ENCODE results near the gene KRTAP5-11. TPM values are rescaled to one million over a fixed set of nuclear protein-coding genes. Genes with fewer than 3 reads are reported as not detected.
"Not testable (repeated sequence)": the region's sequence is repeated elsewhere in the genome, so short reads cannot be mapped to it uniquely, and the experiment has no call there.

KRTAP5-11 gene
- total RNA-seq, 1 donor from 2014 or later: not detected

DNA sequence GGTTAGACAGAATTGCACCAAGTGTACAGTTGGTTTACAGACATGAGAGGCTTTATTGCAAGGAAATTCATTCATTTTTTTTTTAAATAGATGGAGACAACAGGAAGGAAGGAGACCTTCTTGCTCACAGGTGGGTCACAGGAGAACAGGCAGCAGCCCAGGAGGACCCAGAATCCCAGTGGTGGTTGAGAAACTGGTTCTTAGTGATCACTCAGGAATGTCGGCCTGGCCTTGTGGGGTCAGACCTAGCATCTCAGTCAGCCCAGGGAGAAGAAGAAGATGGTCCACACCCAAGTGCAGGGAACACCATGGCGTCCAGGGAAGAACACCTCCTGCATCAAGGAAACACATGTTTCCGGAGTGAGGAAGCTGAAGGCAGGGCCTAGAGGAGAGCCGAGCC, 849 bp downstream of the KRTAP5-11 start:
- no peaks in the 10 kb centered on the region for H3K9me3 ChIP-seq (ENCODE audit: control insufficient read depth in 3 of 3, low read length in 3 of 3)
- no peak overlapping the region for H3K9ac ChIP-seq (ENCODE audit: low read depth in 1 of 3, low read length in 3 of 3)
- no peaks in the 10 kb centered on the region for H3K36me3 ChIP-seq (ENCODE audit: control insufficient read depth in 3 of 3, insufficient read depth in 3 of 3, low read length in 3 of 3)
- H3K4me3 ChIP-seq (ENCODE audit: low read length in 3 of 3): no peak overlapping the region
- H3K4me1 ChIP-seq (ENCODE audit: control insufficient read depth in 3 of 3, insufficient read depth in 3 of 3, low read length in 3 of 3): peaks cover 0 to 7% (median 2%) of the 10 kb centered on the region in 3 donors
- peaks cover 0 to 6% (median 0%) of the 10 kb centered on the region in 3 donors for H3K27me3 ChIP-seq (ENCODE audit: control insufficient read depth in 3 of 3, insufficient read depth in 3 of 3, low read length in 3 of 3)
- H3K27ac ChIP-seq (ENCODE audit: low read depth, low read length): no peak overlapping the region

DNA sequence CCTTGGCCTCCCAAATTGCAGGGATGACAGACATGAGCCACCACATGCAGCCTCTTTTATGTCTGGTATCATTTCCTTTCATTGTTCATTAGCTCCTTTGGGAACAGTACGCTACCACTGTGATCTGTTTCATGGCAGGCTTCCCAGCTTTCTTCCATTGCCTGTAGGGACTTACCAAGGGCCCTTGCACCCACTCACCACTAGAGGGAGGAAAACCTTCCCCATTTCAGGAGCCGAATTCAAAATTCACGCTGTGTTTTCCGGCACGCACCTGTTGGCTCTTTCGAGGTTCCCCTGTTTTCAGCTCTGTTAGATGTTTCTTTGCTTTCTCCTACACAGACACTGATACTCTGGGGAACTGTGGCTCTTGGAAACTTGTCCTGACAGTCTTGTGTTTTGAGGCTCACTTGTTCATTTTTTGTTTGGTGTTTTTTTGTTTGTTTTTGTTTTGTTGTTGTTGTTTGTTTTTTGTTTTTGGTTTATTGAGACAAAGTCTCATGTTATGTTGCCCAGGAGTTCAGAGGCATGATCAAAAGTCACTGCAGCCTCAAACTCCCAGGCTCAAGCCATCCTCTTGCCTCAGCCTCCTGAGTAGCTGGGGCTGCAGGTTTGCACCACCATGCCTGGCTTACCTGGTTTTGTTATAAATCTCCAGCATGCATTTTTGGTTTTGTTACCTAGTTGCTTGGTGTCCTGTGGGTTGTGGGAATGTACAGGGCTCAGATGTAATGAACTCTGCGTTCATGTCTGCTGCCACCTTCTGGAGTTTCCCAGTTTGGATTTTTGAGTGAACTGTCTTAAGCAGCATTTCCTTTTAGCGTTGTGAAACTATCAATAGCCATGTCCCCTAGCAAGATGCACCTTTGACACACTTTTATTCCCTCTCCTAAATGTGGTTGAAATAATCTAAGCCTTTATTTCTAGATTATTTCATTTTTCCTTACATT, 2.3 kb downstream of the KRTAP5-11 start:
- H3K9me3 ChIP-seq (ENCODE audit: control insufficient read depth in 3 of 3, low read length in 3 of 3): no peaks in the 10 kb centered on the region
- H3K27ac ChIP-seq (ENCODE audit: low read depth, low read length): no peak overlapping the region
- no peaks in the 10 kb centered on the region for H3K36me3 ChIP-seq (ENCODE audit: control insufficient read depth in 3 of 3, insufficient read depth in 3 of 3, low read length in 3 of 3)
- peaks cover 0 to 3% (median 0%) of the 10 kb centered on the region in 3 donors for H3K27me3 ChIP-seq (ENCODE audit: control insufficient read depth in 3 of 3, insufficient read depth in 3 of 3, low read length in 3 of 3)
- peaks cover 0 to 7% (median 2%) of the 10 kb centered on the region in 3 donors for H3K4me1 ChIP-seq (ENCODE audit: control insufficient read depth in 3 of 3, insufficient read depth in 3 of 3, low read length in 3 of 3)
- H3K4me3 ChIP-seq (ENCODE audit: low read length in 3 of 3): no peak overlapping the region
- H3K9ac ChIP-seq (ENCODE audit: low read depth in 1 of 3, low read length in 3 of 3): no peak overlapping the region

DNA sequence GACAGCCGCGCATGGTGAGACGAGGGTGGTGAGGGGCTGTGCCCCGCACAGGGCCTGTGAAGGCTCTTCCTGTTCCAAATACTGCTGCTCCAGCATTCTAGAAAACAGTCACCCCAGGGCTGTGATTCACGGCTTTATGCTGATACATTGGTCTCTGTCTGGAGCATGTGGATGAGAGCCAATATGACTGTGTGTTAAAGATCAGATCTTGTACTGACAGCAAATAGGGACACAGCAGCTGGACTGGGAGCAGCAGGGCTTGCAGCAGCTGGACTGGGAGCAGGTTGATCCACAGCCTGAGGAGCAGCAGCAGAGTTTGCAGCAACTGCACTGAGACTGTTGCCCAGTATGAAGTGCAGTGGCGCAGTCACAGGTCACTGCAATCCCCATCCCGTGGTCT, 3.2 kb downstream of the KRTAP5-11 start:
- H3K9ac ChIP-seq (ENCODE audit: low read depth in 1 of 3, low read length in 3 of 3); H3K27ac ChIP-seq (ENCODE audit: low read depth, low read length); H3K4me3 ChIP-seq (ENCODE audit: low read length in 3 of 3); H3K36me3 ChIP-seq (ENCODE audit: control insufficient read depth in 3 of 3, insufficient read depth in 3 of 3, low read length in 3 of 3); H3K9me3 ChIP-seq (ENCODE audit: control insufficient read depth in 3 of 3, low read length in 3 of 3); H3K4me1 ChIP-seq (ENCODE audit: control insufficient read depth in 3 of 3, insufficient read depth in 3 of 3, low read length in 3 of 3); H3K27me3 ChIP-seq (ENCODE audit: control insufficient read depth in 3 of 3, insufficient read depth in 3 of 3, low read length in 3 of 3): not testable (repeated sequence)

DNA sequence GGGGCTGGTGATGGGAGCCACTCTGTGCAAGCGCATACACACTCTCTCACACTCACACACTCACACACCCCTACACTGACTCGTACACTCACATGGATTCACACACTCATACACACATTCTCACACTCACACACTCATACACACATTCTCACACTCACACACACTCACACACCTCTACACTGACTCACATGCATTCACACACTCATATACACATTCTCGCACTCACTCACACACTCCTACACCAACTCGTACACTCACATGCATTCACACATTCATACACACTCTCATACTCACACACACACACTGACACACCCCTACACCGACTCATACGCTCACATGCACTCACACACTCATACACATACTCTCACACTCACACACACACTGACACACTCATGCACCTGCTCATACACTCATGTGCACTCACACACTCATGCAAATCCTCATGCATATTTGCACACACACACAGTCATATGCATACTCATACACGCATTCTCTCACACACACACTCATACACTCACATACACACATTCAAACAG, 5.1 kb downstream of the KRTAP5-11 start:
- H3K27ac ChIP-seq (ENCODE audit: low read depth, low read length): no peak overlapping the region
- no peak overlapping the region for H3K4me3 ChIP-seq (ENCODE audit: low read length in 3 of 3)
- H3K9me3 ChIP-seq (ENCODE audit: control insufficient read depth in 3 of 3, low read length in 3 of 3): no peaks in the 10 kb centered on the region
- H3K9ac ChIP-seq (ENCODE audit: low read depth in 1 of 3, low read length in 3 of 3): no peak overlapping the region
- no peaks in the 10 kb centered on the region for H3K36me3 ChIP-seq (ENCODE audit: control insufficient read depth in 3 of 3, insufficient read depth in 3 of 3, low read length in 3 of 3)
- H3K4me1 ChIP-seq (ENCODE audit: control insufficient read depth in 3 of 3, insufficient read depth in 3 of 3, low read length in 3 of 3): peaks cover 0 to 7% (median 2%) of the 10 kb centered on the region in 3 donors
- H3K27me3 ChIP-seq (ENCODE audit: control insufficient read depth in 3 of 3, insufficient read depth in 3 of 3, low read length in 3 of 3): peaks cover 0 to 6% (median 3%) of the 10 kb centered on the region in 3 donors

DNA sequence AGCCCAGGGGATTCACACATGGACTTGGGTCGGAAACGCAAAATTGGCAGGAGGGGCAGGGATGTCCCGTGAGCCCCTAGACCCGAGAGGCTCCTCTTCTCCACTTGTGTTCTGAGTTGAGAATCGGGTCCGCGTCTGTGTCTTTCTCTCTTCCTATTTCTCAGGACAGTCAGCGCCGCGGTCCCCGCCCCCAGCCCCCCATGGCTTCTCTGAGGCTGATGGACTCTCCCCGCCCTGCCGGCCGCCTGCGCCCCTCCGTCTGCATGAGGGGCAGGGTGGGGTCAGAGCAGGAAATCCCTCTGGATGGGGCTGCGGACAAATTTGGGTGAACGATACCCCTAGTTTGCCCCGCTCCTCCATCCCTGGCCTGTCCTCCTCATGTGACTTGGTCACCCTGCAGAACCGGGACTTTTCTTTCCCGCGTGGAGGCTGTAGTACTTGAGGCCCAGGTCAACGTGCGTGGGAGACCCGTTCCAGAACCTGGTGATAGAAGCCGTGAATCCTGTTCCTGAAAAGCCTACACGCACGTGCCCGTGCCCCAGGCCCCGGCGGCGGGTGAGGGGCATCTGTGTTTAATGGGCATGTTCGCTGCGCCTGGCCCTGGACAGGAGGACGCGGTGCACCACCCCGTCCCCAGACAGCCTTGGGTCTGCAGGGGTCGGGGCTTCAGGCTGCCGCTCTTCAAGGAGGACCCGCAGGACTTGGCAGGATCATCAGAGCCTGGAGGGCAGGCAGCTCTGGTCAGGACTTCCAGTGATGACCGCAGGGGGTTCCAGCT, 5.8 kb downstream of the KRTAP5-11 start:
- not testable (repeated sequence) for H3K4me3 ChIP-seq (ENCODE audit: low read length in 3 of 3); H3K27ac ChIP-seq (ENCODE audit: low read depth, low read length); H3K9ac ChIP-seq (ENCODE audit: low read depth in 1 of 3, low read length in 3 of 3); H3K27me3 ChIP-seq (ENCODE audit: control insufficient read depth in 3 of 3, insufficient read depth in 3 of 3, low read length in 3 of 3); H3K4me1 ChIP-seq (ENCODE audit: control insufficient read depth in 3 of 3, insufficient read depth in 3 of 3, low read length in 3 of 3); H3K9me3 ChIP-seq (ENCODE audit: control insufficient read depth in 3 of 3, low read length in 3 of 3); H3K36me3 ChIP-seq (ENCODE audit: control insufficient read depth in 3 of 3, insufficient read depth in 3 of 3, low read length in 3 of 3)

DNA sequence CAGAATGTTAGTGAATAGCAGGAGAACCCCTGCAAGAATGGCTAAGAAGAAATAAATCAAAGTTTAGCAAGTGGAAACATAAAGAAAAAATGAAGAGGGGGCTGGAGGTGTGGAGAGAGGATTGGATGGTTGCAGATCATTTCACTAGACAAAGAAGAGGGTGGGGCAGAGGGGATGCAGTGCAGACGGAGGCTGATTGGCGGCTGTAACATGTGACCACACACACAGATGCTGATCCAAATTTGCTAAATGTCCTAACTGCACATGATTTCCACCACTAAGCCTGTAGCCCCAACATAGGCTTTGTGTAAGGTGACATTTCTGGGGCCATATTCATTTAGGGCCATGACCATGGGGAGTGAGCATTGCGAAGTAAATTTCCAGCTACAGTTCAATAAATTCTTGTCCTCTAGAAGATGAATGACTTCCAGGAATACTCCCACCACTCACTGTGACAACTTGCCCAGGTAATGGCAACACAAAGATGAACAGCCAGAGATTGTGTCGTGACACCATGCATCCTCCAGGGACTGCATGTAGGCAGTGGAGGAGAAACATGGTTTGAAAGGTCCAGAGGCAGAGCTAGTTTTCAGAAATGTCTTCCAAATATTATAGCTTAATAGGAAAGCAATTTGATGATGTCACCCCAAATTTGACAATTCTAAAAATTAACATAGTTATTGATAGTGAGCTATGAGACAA, 6.8 kb downstream of the KRTAP5-11 start:
- H3K27ac ChIP-seq (ENCODE audit: low read depth, low read length): no peak overlapping the region

DNA sequence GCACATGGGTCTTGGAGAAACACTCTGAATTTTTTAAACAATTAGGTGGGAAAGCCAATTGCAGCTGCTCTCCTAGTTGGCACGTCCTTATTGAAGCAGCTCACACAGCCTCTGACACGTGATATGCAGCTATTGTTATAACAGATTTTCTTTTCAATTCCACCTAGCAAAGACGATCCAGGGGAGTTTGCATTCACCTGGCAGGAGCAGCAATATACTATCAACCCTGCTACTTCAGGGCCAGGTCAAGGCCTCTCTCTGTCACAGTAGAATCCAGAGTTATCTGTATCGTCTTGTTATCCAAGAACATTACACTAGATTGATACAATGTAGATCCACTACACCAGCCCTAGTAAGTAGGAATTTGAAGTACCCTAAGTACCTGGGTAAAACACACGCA, 8.3 kb downstream of the KRTAP5-11 start:
- H3K9me3 ChIP-seq (ENCODE audit: control insufficient read depth in 3 of 3, low read length in 3 of 3): no peaks in the 10 kb centered on the region

More for the DNA sequence above, 6.8 kb downstream of the KRTAP5-11 start:
- peaks cover 0 to 7% (median 2%) of the 10 kb centered on the region in 3 donors for H3K27me3 ChIP-seq (ENCODE audit: control insufficient read depth in 3 of 3, insufficient read depth in 3 of 3, low read length in 3 of 3)
- H3K4me3 ChIP-seq (ENCODE audit: low read length in 3 of 3): no peak overlapping the region
- H3K4me1 ChIP-seq (ENCODE audit: control insufficient read depth in 3 of 3, insufficient read depth in 3 of 3, low read length in 3 of 3): peaks cover 0 to 7% (median 2%) of the 10 kb centered on the region in 3 donors
- H3K9me3 ChIP-seq (ENCODE audit: control insufficient read depth in 3 of 3, low read length in 3 of 3): no peaks in the 10 kb centered on the region
- H3K36me3 ChIP-seq (ENCODE audit: control insufficient read depth in 3 of 3, insufficient read depth in 3 of 3, low read length in 3 of 3): no peaks in the 10 kb centered on the region
- no peak overlapping the region for H3K9ac ChIP-seq (ENCODE audit: low read depth in 1 of 3, low read length in 3 of 3)

DNA sequence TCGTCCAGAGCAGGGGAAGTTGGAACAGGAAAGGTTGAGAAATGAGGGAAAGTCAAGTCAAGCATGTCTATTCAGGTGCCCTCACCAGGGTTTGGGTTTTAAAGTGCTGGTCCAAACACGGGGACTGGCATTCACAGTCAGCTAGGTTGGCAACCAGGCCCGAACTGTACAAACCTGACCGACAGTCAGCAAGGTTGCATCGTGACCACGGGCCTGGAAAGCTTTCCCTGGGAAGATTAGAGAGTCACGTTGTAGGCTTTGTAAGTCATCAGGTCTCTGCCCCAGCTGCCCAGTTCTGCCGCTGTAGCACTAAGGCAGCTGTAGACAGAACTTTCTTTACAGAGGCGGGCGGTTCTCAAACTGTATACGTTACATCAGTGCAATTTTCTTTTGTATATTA, 9.9 kb downstream of the KRTAP5-11 start:
- Histone ChIP-seq H3K4me1 (ENCODE audit: control insufficient read depth in 3 of 3, insufficient read depth in 3 of 3, low read length in 3 of 3) (peaks cover 3 to 9% (median 5%) of the 10 kb centered on the region in 3 donors), H3K4me3 (ENCODE audit: low read length in 3 of 3) (no peak overlapping the region), H3K36me3 (ENCODE audit: control insufficient read depth in 3 of 3, insufficient read depth in 3 of 3, low read length in 3 of 3) (no peaks in the 10 kb centered on the region), H3K9ac (ENCODE audit: low read depth in 1 of 3, low read length in 3 of 3) (no peak overlapping the region), H3K27ac (ENCODE audit: low read depth, low read length) (no peak overlapping the region), H3K9me3 (ENCODE audit: control insufficient read depth in 3 of 3, low read length in 3 of 3) (no peaks in the 10 kb centered on the region), H3K27me3 (ENCODE audit: control insufficient read depth in 3 of 3, insufficient read depth in 3 of 3, low read length in 3 of 3) (peaks cover 0 to 10% (median 5%) of the 10 kb centered on the region in 3 donors)

More for the DNA sequence above, 8.3 kb downstream of the KRTAP5-11 start:
- Histone ChIP-seq H3K4me1 (ENCODE audit: control insufficient read depth in 3 of 3, insufficient read depth in 3 of 3, low read length in 3 of 3) (peaks cover 0 to 3% (median 0%) of the 10 kb centered on the region in 3 donors), H3K27ac (ENCODE audit: low read depth, low read length) (no peak overlapping the region), H3K9ac (ENCODE audit: low read depth in 1 of 3, low read length in 3 of 3) (no peak overlapping the region), H3K27me3 (ENCODE audit: control insufficient read depth in 3 of 3, insufficient read depth in 3 of 3, low read length in 3 of 3) (peaks cover 0 to 10% (median 5%) of the 10 kb centered on the region in 3 donors), H3K4me3 (ENCODE audit: low read length in 3 of 3) (no peak overlapping the region), H3K36me3 (ENCODE audit: control insufficient read depth in 3 of 3, insufficient read depth in 3 of 3, low read length in 3 of 3) (no peaks in the 10 kb centered on the region)

DNA sequence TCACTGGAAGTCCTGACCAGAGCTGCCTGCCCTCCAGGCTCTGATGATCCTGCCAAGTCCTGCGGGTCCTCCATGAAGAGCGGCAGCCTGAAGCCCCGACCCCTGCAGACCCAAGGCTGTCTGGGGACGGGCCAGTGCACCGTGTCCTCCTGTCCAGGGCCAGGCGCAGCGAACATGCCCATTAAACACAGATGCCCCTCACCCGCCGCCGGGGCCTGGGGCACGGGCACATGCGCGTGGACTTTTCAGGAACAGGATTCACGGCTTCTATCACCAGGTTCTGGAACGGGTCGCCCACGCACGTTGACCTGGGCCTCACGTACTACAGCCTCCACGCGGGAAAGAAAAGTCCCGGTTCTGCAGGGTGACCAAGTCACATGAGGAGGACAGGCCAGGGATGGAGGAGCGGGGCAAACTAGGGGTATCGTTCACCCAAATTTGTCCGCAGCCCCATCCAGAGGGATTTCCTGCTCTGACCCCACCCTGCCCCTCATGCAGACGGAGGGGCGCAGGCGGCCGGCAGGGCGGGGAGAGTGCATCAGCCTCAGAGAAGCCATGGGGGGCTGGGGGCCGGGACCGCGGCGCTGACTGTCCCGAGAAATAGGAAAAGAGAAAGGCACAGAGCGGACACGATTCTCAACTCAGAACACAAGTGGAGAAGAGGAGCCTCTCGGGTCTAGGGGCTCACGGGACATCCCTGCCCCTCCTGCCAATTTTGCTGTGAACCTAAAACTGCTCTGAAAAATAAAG, 11.4 kb downstream of the KRTAP5-11 start:
- not testable (repeated sequence) for H3K4me1 ChIP-seq (ENCODE audit: control insufficient read depth in 3 of 3, insufficient read depth in 3 of 3, low read length in 3 of 3); H3K36me3 ChIP-seq (ENCODE audit: control insufficient read depth in 3 of 3, insufficient read depth in 3 of 3, low read length in 3 of 3); H3K27me3 ChIP-seq (ENCODE audit: control insufficient read depth in 3 of 3, insufficient read depth in 3 of 3, low read length in 3 of 3); H3K9ac ChIP-seq (ENCODE audit: low read depth in 1 of 3, low read length in 3 of 3); H3K9me3 ChIP-seq (ENCODE audit: control insufficient read depth in 3 of 3, low read length in 3 of 3); H3K27ac ChIP-seq (ENCODE audit: low read depth, low read length); H3K4me3 ChIP-seq (ENCODE audit: low read length in 3 of 3)

Data from skeletal muscle tissue (tissue), 4 donors.